GM13976 (cell line): ENCODE measurements around the gene BSG.
A peak's percentile ranks its signal among the peaks of the same experiment; 100 is the strongest.

Experiments
- DNase-seq: peaks from one replicate; pipeline ENCODE4 v3.0.0; 2012; ENCODE audit warnings: low spot score
- CTCF ChIP-seq: IDR thresholded peaks from 2 replicates; pipeline ENCODE4 v1.5.1; 2012; ENCODE audit warnings: borderline replicate concordance, mild to moderate bottlenecking; ENCODE audit not compliant: insufficient read depth; ENCODE audit errors: extremely low read depth, missing control alignments, control extremely low read depth
- in situ Hi-C: fragments of 300-500 bp; cut with MboI; formaldehyde crosslinking; loops from one replicate; pipeline ENCODE4 v1.12.0; 2022; ENCODE audit warnings: low sequenced_read_pairs, mixed read lengths, inconsistent platforms; ENCODE audit not compliant: unreplicated experiment

Gene BSG

GRCh38 chr19:572140-572742 is at the start of gene BSG:
Gene BSG (plus strand): TSS chr19:572596. CDS start chr19:572635, 39 bp downstream.
- no peak for TF ChIP-seq CTCF
- in situ Hi-C loops = no loop called here
- peak; percentile 100 for DNase-seq

GRCh38 chr19:522726-523125 is 49.7 kb upstream of the BSG start:
- in situ Hi-C loops = no loop called here
- no peak for TF ChIP-seq CTCF
- DNase-seq = no peak

GRCh38 chr19:524062-524674 is 48.2 kb upstream of the BSG start:
- TF ChIP-seq CTCF = no peak
- DNase-seq = no peak
- in situ Hi-C loops = no loop called here

- DNase-seq = no peak
- no peak for TF ChIP-seq CTCF
- in situ Hi-C loops = no loop called here
Measured at GRCh38 chr19:525029-525428, 47.4 kb upstream of the BSG start.

GRCh38 chr19:525857-526419 is 46.5 kb upstream of the BSG start:
- no peak for TF ChIP-seq CTCF
- no peak for DNase-seq
- in situ Hi-C loops = no loop called here

GRCh38 chr19:530134-531008 is 42.0 kb upstream of the BSG start:
- TF ChIP-seq CTCF = no peak
- DNase-seq = no peak
- in situ Hi-C loops = no loop called here
